HG03064 (cell line): Measurements from ENCODE around the gene KIF2A.

Experiments used
- ATAC-seq: cut with Tn5 transposase; IDR thresholded peaks from one replicate; pipeline ENCODE4 v1.9.1; 2021; ENCODE audit warnings: low read depth; ENCODE audit not compliant: unreplicated experiment

Gene KIF2A

DNA sequence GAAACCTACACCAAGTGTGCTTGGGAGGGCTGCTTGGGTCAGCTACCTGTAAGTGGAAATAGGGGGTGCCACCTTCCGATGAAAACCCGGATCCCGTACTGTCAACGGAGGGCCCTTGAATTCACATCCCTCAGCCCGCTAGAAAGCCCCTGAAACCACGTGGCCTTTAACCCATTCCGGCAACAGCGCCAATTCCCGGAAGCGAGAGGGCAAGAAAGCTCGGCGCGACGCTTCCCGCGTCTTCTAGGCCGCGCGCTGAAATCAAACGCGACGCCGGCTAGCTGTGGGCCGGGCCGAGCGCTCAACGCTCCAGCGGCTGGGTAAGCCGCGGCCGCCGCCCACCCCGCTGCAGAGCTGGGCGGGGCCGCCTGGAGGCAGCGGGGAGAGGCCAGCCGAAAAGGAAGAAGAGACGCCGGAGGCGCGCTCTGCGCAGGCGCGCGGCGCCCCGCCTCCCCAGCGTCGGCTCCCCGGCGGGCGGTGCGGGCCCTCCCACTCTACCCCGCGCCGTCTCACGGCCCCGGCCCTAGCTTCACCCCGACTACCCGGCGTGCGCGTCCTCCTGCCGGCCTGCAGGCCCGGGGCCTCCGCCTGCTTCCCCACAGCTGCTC is at the start of gene KIF2A:
KIF2A (plus strand) TSS at position 492 of the 608 bp plus-strand sequence. CDS start 267 bp downstream, outside the sequence.
- peak; percentile 90 for ATAC-seq

DNA sequence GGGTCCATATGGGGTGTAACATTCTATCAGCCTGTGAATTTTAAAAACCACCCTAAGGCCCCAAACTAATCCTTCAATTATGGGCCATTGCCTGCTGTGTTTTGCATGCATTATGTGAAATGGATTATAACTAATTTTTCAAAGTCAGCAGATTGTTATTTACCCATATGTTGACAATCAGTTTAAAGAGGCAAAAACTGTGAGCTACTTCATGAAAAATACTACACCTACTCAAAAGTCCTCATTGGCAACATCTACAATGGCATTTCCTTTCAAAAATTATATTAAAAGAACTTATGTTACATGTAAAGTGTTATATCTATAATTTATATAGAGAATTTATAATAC is 49.0 kb upstream of the KIF2A start:
- no peak for ATAC-seq

DNA sequence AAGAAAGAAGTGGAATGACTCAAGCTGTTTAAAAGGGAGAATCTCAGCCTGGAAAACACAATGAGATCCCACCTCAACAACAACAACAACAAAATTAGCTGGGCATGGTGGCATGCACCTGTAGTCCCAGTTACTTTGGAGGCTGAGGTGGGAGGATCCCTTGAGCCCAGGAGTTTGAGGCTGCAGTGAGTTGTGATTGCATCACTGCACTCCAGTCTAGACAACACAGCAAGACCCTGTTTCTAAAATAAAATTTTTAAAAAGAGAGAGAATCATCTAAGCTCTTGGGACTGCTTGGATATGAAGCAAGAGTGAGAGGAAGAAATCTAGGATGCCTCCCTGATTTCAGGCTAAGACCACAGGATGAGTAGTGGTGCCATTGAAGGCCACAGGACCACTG is 47.4 kb upstream of the KIF2A start:
- no peak for ATAC-seq

DNA sequence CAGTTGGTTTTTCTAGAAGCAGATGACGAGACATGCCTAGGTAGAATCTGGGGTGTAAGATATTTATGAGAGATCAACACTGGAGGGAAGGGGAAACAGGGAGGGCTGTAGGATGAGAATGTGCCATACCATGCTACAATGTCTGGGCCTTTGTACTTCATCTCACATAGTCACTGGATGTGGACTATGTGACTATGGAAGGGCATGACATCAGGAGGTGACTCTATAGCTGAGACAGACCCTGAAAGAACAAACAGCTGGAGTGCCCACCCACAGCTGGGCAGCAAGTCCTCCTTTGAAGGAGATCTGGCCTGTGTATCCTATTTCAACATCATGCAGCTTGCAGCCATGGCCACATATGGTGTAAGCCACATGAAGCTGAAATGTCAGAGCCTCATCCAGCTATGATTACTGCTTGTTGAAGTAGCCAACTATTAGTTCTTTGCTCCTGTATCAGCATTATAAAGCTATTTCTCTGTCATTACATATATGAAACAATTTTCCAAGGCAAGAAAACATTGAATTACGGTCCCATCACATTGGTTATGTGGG is 46.2 kb upstream of the KIF2A start:
- no peak for ATAC-seq

DNA sequence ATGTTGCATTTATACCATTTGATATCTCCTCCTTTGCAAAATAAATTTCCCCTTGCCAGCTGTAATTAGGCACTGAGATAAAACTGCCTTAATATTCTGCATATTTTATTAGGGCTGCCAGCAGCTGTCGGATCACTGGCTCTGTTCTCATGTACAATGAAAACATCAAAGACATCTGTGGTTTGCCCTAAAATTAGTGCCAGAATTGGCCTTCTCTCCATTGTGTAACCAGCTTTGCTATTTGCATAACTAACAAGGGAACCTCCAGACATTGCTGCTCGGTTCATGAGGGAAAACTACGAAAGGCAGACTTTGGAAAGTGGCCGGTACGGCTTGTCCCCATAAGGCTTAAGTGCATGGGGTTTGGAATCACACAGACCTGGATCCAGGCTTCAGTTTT is 45.5 kb upstream of the KIF2A start:
- no peak for ATAC-seq

DNA sequence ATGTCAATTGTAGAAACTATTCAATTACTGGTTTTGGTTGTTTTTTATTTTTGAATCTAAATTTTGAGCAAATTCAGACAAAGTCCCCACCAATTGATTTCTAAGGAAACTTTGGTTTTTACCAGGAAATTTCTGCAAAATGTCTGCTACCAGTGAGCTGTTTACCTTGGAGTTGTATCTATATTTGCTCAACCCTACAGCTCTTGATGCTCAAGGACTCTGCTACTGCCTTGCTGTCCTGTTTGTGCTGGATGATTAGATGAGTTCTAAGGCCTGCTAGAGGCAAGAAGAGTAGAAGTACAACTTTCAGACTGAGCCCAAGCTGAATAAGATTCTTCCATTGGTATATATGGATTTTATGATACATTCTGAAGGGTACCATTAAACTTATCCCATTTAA is 42.6 kb upstream of the KIF2A start:
- no peak for ATAC-seq

DNA sequence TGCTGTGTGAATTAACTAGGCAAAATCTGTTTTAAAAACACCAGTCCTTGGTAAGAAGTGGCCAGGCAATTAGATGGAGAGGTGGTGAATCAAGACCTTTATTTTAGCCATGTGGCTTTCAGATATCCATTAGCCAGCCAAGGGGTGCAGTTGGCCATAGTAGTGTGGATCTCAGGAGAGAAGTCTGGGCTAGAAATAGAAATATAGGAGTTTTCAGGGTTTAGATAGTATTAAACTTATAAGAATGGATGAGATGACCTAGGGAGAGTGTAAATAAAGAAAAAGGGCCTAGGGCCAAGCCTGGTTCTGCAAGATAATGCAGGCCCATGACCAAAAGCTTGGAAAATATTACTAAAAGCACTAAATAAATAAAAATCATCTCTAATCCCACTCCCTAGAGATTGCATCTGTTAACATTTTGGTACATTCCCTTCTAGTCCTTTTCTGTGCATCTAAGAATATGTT is 40.3 kb upstream of the KIF2A start:
- no peak for ATAC-seq

DNA sequence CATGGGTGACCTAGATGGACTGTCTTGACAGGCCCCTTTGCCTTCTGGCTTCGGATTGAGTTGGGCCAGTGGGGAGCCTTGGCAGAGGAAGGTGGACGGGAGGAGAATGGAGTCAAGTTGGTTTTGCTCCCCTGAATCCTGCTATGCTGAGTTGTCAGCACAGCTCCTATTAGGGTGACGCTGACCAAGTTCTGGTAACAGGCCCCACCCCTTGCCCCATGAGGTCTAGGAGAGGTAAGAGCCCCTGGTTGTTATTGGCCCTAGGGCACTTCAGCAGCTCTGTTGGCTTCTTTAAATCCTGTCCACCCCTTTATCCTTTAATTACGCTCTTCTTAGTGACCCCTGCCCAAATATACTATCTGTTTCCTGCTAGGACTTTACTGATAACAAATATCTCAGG is 39.4 kb upstream of the KIF2A start:
- no peak for ATAC-seq

DNA sequence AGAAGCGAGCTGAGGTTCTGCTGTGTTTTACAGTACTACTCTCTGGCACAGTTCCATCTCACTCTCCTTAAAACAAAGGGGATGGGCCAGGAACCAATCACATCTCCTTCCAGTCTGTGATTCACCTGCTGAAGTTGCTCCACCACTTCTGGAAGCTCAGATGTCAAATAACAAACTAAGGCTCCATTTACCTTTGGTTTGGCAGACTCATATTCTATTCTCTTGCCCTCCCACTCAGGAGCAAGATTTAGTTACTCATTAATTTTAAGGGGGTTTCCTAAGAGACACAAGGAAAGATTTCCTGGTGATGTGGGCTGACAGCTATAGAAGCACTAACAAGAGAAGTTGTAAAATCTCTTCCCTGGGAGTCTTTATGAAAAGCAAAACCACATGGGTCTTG is 37.8 kb upstream of the KIF2A start:
- no peak for ATAC-seq

DNA sequence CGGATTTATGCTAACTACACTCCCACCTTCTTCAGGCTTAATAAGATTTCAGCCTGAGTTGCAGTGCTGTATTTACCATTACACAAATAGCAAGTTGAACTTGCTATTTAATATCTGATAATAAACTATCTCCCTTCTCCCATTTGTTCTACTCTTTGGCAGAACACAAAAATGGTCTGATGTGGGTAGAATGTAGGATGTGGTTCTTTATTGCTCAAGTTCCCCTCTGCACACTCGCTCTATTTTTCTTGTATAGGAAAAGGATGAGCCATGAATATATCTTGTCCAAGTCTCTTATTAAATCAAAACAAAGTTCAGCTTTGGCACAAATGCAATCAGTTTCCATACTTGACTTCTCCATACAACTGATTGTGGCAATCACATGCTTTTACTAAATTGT is 37.2 kb upstream of the KIF2A start:
- ATAC-seq: no peak

DNA sequence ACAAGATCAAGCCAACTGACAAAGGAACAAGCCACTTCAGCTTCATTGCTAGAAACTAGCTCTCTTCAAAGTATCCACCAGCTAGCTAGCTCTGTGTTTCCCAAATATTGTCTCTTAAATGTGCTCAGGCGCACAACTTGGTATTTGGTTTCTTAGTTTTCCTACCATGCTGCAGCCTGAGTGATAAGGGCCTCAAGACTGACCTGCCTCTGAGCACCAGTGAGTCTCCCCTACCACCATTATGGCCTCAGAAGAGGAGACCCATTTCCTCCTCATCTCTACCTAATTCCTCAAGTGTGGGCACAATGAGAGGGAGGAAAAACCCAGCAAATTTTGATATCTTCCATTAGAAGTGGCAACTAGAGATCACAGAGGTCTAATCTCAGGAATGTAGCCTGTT is 34.6 kb upstream of the KIF2A start:
- no peak for ATAC-seq

DNA sequence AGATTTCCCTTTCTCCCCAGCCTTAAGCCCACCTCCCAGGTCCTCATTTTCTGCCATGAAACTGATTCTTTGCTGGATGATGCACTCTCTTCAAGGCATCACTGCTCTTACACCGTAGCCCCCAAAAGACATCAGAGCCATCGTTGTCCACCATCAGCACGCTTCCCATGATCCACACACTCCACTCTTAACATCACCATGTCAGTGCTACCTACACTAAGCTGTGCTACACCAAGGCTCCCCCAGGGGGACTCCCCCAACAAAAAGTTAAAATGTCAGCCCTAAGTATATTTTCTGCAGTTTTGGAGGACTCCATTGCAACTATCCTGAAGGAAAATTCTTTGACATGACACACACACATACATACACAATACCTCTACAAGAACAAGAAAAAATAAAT is 34.1 kb upstream of the KIF2A start:
- no peak for ATAC-seq

DNA sequence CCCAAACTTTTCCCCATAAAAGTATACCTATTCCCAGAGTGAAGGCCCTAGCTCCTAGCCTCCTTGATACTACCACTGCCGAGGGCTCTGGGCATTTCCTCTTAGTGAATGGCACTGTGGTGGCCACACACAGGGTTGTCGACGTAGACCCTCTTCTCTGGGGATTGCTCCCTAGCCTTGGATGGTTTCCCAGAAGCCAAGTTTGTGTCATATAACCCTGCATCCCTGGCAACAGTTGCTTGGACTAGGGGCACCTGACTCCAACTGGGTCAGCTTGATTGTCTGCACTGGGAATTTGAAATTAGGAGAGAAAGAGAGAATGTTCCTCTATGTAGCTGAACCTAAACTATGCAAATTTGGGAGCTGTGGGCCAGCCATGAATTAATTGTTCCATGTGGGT is 32.3 kb upstream of the KIF2A start:
- no peak for ATAC-seq

DNA sequence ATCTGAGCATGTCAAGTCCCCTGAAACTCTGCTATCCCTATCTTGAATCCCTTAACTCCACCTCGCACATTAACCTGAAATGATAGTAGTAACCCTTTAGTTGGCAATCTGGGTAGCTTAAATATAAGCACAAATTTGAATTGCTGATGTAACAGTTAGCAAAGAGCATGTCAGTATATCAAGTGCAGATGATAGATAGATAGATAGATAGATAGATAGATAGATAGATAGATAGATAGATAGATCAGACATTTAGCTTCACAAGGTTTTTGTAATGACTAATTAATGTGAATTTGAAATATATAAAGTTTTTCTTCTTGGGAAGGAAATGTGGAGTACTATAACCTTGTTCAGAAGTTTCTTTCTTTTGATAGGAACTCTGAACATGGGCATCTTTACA is 30.4 kb upstream of the KIF2A start:
- no peak for ATAC-seq

DNA sequence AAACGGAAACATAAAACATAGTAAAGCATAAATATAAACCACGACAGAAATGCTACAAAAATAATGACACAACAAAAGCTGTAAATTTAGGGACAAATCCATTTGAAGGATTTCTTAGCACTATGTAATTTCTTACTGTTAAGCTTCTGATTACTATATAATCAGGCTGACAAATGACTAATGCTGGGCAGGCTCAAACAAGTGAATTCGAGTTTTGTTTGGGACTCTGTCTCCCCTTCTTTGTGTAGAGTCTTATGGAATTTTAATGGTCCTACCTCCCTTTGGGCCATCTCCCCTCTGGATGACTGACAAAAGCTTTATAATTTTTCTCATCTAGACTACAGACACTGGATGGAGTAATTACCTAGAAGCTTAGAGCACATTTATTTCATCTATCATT is 24.6 kb upstream of the KIF2A start:
- no peak for ATAC-seq

DNA sequence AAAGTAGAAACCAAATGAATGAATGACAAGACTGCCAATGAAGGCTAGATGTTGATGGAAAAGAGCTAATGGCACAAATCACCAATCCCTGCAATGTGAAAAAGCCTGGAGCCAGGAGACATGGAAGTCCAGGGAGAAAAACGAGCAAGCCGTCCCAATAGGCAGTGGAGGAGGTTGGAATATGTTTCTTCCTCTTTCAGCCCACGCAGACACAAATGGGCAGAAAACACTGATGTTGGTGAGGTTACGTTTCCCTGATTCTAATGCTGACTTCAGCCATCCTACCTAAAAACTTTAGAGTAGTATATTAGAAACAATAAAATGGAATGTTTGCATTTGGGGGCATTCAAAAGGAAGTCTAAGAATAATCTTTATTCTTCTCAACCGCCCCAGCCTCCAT is 23.9 kb upstream of the KIF2A start:
- ATAC-seq: no peak

DNA sequence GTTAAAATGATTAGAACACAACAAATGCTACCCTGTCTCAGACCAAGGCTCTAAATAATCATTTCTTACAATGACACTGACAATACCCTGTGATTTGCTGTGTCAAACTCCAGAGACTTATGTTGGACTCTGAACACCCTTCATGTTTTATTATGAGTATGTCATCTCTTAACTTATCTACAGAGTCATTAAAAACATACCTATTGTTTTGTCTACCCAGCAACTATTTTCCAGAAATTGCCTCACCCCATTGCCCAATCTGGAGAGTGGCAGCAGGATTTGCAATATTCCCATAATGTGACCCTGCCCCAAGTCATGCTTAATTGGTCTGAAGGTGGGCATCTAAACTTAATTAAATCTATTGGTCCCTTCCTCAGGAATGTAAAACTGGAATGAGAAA is 23.0 kb upstream of the KIF2A start:
- ATAC-seq: no peak

DNA sequence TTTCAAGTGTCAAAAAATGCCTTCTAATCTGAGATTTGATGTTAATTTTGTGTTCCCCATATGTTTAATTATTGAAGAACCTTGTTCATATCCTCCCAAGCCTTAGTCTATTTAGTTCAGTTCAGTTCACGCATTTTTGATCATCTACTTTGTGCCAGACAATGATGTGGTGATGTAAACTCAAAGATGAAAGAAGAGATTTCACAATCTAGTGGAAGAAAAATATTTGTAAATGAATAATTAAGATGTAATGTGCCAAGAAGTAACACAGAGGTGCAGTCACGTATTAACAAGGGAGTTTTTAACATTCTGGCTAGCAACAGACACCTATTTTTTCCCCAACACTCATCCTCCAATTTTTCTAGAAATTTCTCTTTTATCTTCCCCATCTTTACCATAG is 22.1 kb upstream of the KIF2A start:
- ATAC-seq: no peak

DNA sequence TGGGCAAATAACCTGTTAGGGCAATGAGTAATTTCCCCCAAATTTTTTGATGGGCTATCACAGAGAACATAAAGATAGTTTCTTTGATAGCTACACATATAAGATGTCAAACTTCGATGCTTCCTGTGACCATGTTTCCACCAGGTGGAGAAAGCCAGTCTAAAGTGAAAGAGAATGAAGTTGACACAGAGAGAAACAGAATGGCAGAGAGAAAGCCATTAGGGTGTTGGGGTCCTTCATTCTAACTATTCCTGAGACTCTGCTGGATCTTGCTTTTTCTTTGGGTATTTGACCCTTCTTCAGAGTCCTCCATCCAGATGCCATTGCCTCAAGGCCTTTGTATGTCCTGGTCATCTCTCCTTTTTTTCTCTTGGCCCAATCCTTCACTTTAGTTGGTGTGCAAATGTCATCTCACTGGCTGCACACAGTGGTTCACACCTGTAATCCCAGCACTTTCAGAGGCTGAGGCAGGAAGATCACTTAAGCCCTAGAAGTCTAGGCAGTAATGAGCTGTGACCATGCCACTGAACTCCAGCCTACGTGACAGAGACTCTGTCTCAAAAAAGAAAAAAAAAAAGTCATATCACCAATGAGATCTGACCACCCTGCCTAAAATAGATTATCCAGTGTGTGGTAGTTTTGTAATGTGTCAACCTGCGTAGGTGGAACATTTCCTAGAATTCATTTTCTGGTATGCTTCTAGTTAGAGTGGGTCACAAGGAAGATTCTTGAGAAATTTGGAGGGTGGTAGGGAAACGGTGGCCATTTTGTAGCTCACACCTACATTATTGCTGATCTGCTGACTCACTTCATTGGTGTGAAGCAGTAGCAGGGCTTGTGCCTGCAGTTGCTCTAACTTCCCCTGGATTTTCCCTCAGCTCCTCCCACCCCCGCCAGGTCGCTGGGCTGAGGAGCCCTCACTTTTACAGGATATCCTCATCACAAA is 20.8 kb upstream of the KIF2A start:
- peak; percentile 70 for ATAC-seq

DNA sequence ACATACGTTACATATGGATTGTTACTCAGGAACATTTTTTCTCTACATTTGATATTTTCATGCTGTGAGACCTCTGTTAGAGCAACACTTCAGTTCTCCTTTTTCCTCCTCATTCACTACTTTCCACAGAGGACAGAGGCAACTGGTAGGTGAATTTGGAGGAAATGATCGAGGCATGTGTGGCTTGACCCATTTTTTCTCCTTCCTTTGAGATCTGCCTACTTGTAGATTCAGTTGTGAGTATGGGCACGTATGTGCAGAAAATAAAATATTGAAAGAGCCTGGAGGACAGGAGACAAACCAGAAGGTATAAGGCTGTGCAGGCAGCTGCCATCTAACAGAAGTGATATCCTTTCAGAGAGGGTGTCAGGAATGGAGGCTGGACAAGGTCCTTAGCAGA is 19.2 kb upstream of the KIF2A start:
- no peak for ATAC-seq

DNA sequence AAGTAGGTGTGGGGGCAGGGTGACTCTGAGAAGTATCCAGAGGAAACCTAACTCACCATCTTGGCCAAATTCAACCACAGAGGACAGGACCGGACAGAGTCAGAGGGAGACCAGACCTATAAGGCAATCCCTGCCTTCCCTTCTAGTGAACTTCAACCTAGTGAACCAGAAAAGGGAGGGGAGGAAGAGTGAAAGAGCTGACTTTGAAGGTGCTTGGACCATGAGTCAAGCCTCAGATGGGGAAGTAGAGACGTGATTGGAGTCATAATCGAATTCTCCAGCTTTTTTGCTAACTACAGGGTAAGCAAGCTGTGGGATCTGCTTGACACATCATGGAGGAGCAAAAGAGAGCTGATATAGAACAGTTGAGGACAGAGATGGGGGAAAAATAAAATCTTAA is 18.8 kb upstream of the KIF2A start:
- ATAC-seq: no peak

DNA sequence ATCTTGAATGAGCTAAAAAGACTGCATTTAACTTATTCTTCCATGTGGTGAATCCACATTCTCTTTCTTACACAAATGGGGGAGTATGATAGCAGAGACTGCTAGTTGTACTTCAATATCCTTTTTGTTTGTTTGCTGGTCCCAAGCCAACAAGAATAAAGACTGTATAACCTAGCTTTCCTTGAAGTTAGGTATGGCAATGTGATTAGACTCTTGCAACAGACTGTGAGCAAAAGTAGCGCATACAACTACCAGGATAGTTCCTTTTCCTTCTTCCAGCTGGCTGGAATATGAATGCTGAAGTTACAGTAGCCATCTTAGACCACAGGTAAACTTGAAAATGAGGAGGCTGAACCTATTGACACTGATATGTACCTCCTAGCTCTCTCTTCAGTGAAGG is 17.9 kb upstream of the KIF2A start:
- ATAC-seq: no peak
